ENCODE results near the gene MAML2.
A peak's percentile ranks its signal among the peaks of the same experiment; 100 is the strongest.

The MAML2 gene

GRCh38 chr11:96160732-96161306 lies 182.2 kb downstream of the MAML2 start:
- Histone ChIP-seq H3K4me1 (ENCODE audit: control insufficient read depth, insufficient read depth, low read depth, low read length) (peaks cover 14% of the 10 kb centered on the region), H4K8ac (ENCODE audit: low read length) (peak overlapping the region; percentile 27), H3K4me2 (ENCODE audit: low read length, poor library complexity, severe bottlenecking) (no peak overlapping the region), H3K4me3 (ENCODE audit: insufficient read depth in 1 of 2, low read depth in 1 of 2, low read length in 2 of 2) (no peak overlapping the region), H2AFZ (ENCODE audit: low read depth, low read length) (no peak overlapping the region), H3K23ac (ENCODE audit: low read length in 2 of 2) (no peak overlapping the region), H3K36me3 (ENCODE audit: control insufficient read depth in 1 of 2, insufficient read depth in 2 of 2, low read depth in 1 of 2, low read length in 2 of 2) (no peaks in the 10 kb centered on the region), H3K14ac (ENCODE audit: low read length in 2 of 2) (no peak overlapping the region), H3K27me3 (ENCODE audit: control insufficient read depth in 1 of 2, insufficient read depth in 1 of 2, low read length in 2 of 2) (no peaks in the 10 kb centered on the region), H3K18ac (ENCODE audit: low read depth in 1 of 2, low read length in 2 of 2) (peak overlapping the region; percentile 77 to 89), H2BK5ac (ENCODE audit: low read depth, low read length, poor library complexity, severe bottlenecking) (no peak overlapping the region), H2BK120ac (ENCODE audit: low read depth, low read length) (peak overlapping the region; percentile 86), H2BK12ac (ENCODE audit: low read length in 2 of 2) (peak overlapping the region in 1 of 2 experiments; percentile 28), H3K9ac (ENCODE audit: low read length) (peak overlapping the region; percentile 64), H3K27ac (ENCODE audit: low read length, poor library complexity, severe bottlenecking) (peak overlapping the region; percentile 84), H3K4ac (ENCODE audit: low read depth in 1 of 2, low read length in 2 of 2) (peak overlapping the region; percentile 46 to 71), H3K9me3 (ENCODE audit: control insufficient read depth, low read length) (no peaks in the 10 kb centered on the region), H3K79me1 (replicated peaks; ENCODE audit: low read length, poor library complexity, severe bottlenecking) (peaks cover 19% of the 10 kb centered on the region), H2AK5ac (ENCODE audit: low read length, severe bottlenecking) (peak overlapping the region; percentile 76), H2BK15ac (ENCODE audit: low read depth, poor library complexity, severe bottlenecking) (no peak overlapping the region), H4K91ac (ENCODE audit: low read length) (no peak overlapping the region)
- 39% methylated on average over 5 of the region's 7 CpGs for WGBS
- DNase-seq = no peak

GRCh38 chr11:96159968-96160367 lies 183.0 kb downstream of the MAML2 start:
- H3K79me1 ChIP-seq (replicated peaks; ENCODE audit: low read length, poor library complexity, severe bottlenecking) = peaks cover 19% of the 10 kb centered on the region

GRCh38 chr11:96158126-96158525 lies 184.9 kb downstream of the MAML2 start:
- Histone ChIP-seq H2BK15ac (ENCODE audit: low read depth, poor library complexity, severe bottlenecking) (peak overlapping the region; percentile 85), H3K23ac (ENCODE audit: low read length in 2 of 2) (peak overlapping the region in 1 of 2 experiments; percentile 57), H2AK5ac (ENCODE audit: low read length, severe bottlenecking) (peak overlapping the region; percentile 99), H3K14ac (ENCODE audit: low read length in 2 of 2) (peak overlapping the region in 1 of 2 experiments; percentile 13), H3K36me3 (ENCODE audit: control insufficient read depth in 1 of 2, insufficient read depth in 2 of 2, low read depth in 1 of 2, low read length in 2 of 2) (no peaks in the 10 kb centered on the region), H3K9me3 (ENCODE audit: control insufficient read depth, low read length) (no peaks in the 10 kb centered on the region), H3K4ac (ENCODE audit: low read depth in 1 of 2, low read length in 2 of 2) (peak overlapping the region; percentile 60 to 86), H4K8ac (ENCODE audit: low read length) (peak overlapping the region; percentile 86), H2BK12ac (ENCODE audit: low read length in 2 of 2) (peak overlapping the region; percentile 96 to 100), H3K79me1 (replicated peaks; ENCODE audit: low read length, poor library complexity, severe bottlenecking) (peaks cover 16% of the 10 kb centered on the region), H4K91ac (ENCODE audit: low read length) (peak overlapping the region; percentile 98), H3K4me1 (ENCODE audit: control insufficient read depth, insufficient read depth, low read depth, low read length) (peaks cover 20% of the 10 kb centered on the region), H3K4me2 (ENCODE audit: low read length, poor library complexity, severe bottlenecking) (no peak overlapping the region), H2BK5ac (ENCODE audit: low read depth, low read length, poor library complexity, severe bottlenecking) (peak overlapping the region; percentile 24), H3K27ac (ENCODE audit: low read length, poor library complexity, severe bottlenecking) (no peak overlapping the region), H3K9ac (ENCODE audit: low read length) (peak overlapping the region; percentile 82), H3K4me3 (ENCODE audit: insufficient read depth in 1 of 2, low read depth in 1 of 2, low read length in 2 of 2) (no peak overlapping the region), H2AFZ (ENCODE audit: low read depth, low read length) (no peak overlapping the region), H3K18ac (ENCODE audit: low read depth in 1 of 2, low read length in 2 of 2) (peak overlapping the region; percentile 96 to 100), H2BK120ac (ENCODE audit: low read depth, low read length) (peak overlapping the region; percentile 88), H3K27me3 (ENCODE audit: control insufficient read depth in 1 of 2, insufficient read depth in 1 of 2, low read length in 2 of 2) (no peaks in the 10 kb centered on the region)
- WGBS = 84% methylated on average over 1 of the region's 1 CpG
- DNase-seq = no peak

More at GRCh38 chr11:96159968-96160367, 183.0 kb downstream of the MAML2 start:
- Histone ChIP-seq H3K9ac (ENCODE audit: low read length) (no peak overlapping the region), H2AFZ (ENCODE audit: low read depth, low read length) (no peak overlapping the region), H3K36me3 (ENCODE audit: control insufficient read depth in 1 of 2, insufficient read depth in 2 of 2, low read depth in 1 of 2, low read length in 2 of 2) (no peaks in the 10 kb centered on the region), H3K4me1 (ENCODE audit: control insufficient read depth, insufficient read depth, low read depth, low read length) (peaks cover 14% of the 10 kb centered on the region), H3K27me3 (ENCODE audit: control insufficient read depth in 1 of 2, insufficient read depth in 1 of 2, low read length in 2 of 2) (no peaks in the 10 kb centered on the region), H3K4me2 (ENCODE audit: low read length, poor library complexity, severe bottlenecking) (no peak overlapping the region), H3K18ac (ENCODE audit: low read depth in 1 of 2, low read length in 2 of 2) (peak overlapping the region; percentile 11 to 57), H3K27ac (ENCODE audit: low read length, poor library complexity, severe bottlenecking) (peak overlapping the region; percentile 15), H3K9me3 (ENCODE audit: control insufficient read depth, low read length) (no peaks in the 10 kb centered on the region), H4K8ac (ENCODE audit: low read length) (no peak overlapping the region), H3K23ac (ENCODE audit: low read length in 2 of 2) (no peak overlapping the region), H3K14ac (ENCODE audit: low read length in 2 of 2) (no peak overlapping the region), H2BK12ac (ENCODE audit: low read length in 2 of 2) (no peak overlapping the region), H2AK5ac (ENCODE audit: low read length, severe bottlenecking) (peak overlapping the region; percentile 84), H4K91ac (ENCODE audit: low read length) (no peak overlapping the region), H2BK120ac (ENCODE audit: low read depth, low read length) (peak overlapping the region; percentile 76), H2BK15ac (ENCODE audit: low read depth, poor library complexity, severe bottlenecking) (no peak overlapping the region), H3K4me3 (ENCODE audit: insufficient read depth in 1 of 2, low read depth in 1 of 2, low read length in 2 of 2) (no peak overlapping the region), H2BK5ac (ENCODE audit: low read depth, low read length, poor library complexity, severe bottlenecking) (no peak overlapping the region), H3K4ac (ENCODE audit: low read depth in 1 of 2, low read length in 2 of 2) (peak overlapping the region in 1 of 2 experiments; percentile 68)
- DNase-seq = peak; percentile 56
- 60% methylated on average over 5 of the region's 6 CpGs for WGBS

- DNase-seq = no peak
- peak overlapping the region; percentile 51 for H4K8ac ChIP-seq (ENCODE audit: low read length)
- no peaks in the 10 kb centered on the region for H3K27me3 ChIP-seq (ENCODE audit: control insufficient read depth in 1 of 2, insufficient read depth in 1 of 2, low read length in 2 of 2)
- no peak overlapping the region for H3K14ac ChIP-seq (ENCODE audit: low read length in 2 of 2)
- H3K36me3 ChIP-seq (ENCODE audit: control insufficient read depth in 1 of 2, insufficient read depth in 2 of 2, low read depth in 1 of 2, low read length in 2 of 2) = no peaks in the 10 kb centered on the region
- H3K4ac ChIP-seq (ENCODE audit: low read depth in 1 of 2, low read length in 2 of 2) = no peak overlapping the region
- H3K4me1 ChIP-seq (ENCODE audit: control insufficient read depth, insufficient read depth, low read depth, low read length) = peaks cover 20% of the 10 kb centered on the region
- H3K27ac ChIP-seq (ENCODE audit: low read length, poor library complexity, severe bottlenecking) = peak overlapping the region; percentile 97
- H2BK5ac ChIP-seq (ENCODE audit: low read depth, low read length, poor library complexity, severe bottlenecking) = no peak overlapping the region
- H3K9ac ChIP-seq (ENCODE audit: low read length) = peak overlapping the region; percentile 82
- no peak overlapping the region for H2AFZ ChIP-seq (ENCODE audit: low read depth, low read length)
- peaks cover 13% of the 10 kb centered on the region for H3K79me1 ChIP-seq (replicated peaks; ENCODE audit: low read length, poor library complexity, severe bottlenecking)
- no peak overlapping the region for H2BK12ac ChIP-seq (ENCODE audit: low read length in 2 of 2)
- H4K91ac ChIP-seq (ENCODE audit: low read length) = no peak overlapping the region
- no peaks in the 10 kb centered on the region for H3K9me3 ChIP-seq (ENCODE audit: control insufficient read depth, low read length)
- no peak overlapping the region for H3K4me2 ChIP-seq (ENCODE audit: low read length, poor library complexity, severe bottlenecking)
- H3K23ac ChIP-seq (ENCODE audit: low read length in 2 of 2) = no peak overlapping the region
- peak overlapping the region in 1 of 2 experiments; percentile 76 for H3K18ac ChIP-seq (ENCODE audit: low read depth in 1 of 2, low read length in 2 of 2)
- H3K4me3 ChIP-seq (ENCODE audit: insufficient read depth in 1 of 2, low read depth in 1 of 2, low read length in 2 of 2) = peak overlapping the region in 1 of 2 experiments; percentile 64
- no peak overlapping the region for H2BK120ac ChIP-seq (ENCODE audit: low read depth, low read length)
- H2BK15ac ChIP-seq (ENCODE audit: low read depth, poor library complexity, severe bottlenecking) = no peak overlapping the region
- H2AK5ac ChIP-seq (ENCODE audit: low read length, severe bottlenecking) = no peak overlapping the region
These were observed 185.5 kb downstream of the MAML2 start for GRCh38 chr11:96157517-96157873.

All from mesenchymal stem cell (in vitro differentiated cells and primary cell).